B cell (primary cell): ENCODE data around the gene LHX2.

Source experiments
- CTCF ChIP-seq: fragments of 200-600 bp; IDR thresholded peaks from one replicate; pipeline ENCODE4 v1.8.0; 2022; ENCODE audit warnings: antibody characterized with exemption, mild to moderate bottlenecking
- EZH2 ChIP-seq: IDR thresholded peaks from 2 replicates; pipeline ENCODE4 v1.6.1; 2012; ENCODE audit warnings: borderline replicate concordance, low read depth, mild to moderate bottlenecking, moderate library complexity, low read length; ENCODE audit not compliant: insufficient read depth, poor library complexity, severe bottlenecking

GRCh38 chr9:124068251-124068650 lies 56.7 kb downstream of the LHX2 start:
- TF ChIP-seq EZH2 (no peak), CTCF (no peak)
